ENCODE results near the gene ALCAM.
A peak's percentile ranks its signal among the peaks of the same experiment; 100 is the strongest.

The ALCAM gene

GRCh38 chr3:105366326-105367062 lies at the start of gene ALCAM:
ALCAM (plus strand) TSS chr3:105366909.
- peak; percentile 94 for DNase-seq

GRCh38 chr3:105317841-105318240 lies 48.9 kb upstream of the ALCAM start:
- no peak for DNase-seq

GRCh38 chr3:105322570-105323273 lies 44.0 kb upstream of the ALCAM start:
- no peak for DNase-seq

GRCh38 chr3:105323274-105323599 lies 43.5 kb upstream of the ALCAM start:
- DNase-seq = no peak

GRCh38 chr3:105324951-105325350 lies 41.8 kb upstream of the ALCAM start:
- DNase-seq = no peak

GRCh38 chr3:105327662-105328337 lies 38.9 kb upstream of the ALCAM start:
- no peak for DNase-seq

DNA sequence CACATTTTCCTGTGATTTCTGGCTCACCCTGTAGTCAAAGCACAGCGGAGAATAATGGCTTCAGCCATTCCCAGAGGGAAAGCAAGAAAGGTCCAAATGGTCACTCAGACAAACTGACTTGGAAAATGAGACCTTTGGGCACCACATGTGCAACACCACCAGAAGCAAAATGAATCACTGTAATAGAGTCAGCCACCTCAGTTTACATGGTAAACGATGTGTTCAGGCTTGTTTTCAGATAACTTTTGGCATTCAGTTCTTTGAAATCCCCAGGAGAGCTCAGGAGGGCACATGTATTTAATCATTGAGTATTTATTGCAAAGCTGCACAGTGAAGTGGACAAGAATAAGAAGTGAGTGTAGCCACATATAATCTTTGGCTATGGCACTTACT lies 38.4 kb upstream of the ALCAM start:
- no peak for DNase-seq

GRCh38 chr3:105332961-105333360 lies 33.7 kb upstream of the ALCAM start:
- no peak for DNase-seq

- no peak for DNase-seq
These were observed 32.4 kb upstream of the ALCAM start for GRCh38 chr3:105334138-105334882.

DNA sequence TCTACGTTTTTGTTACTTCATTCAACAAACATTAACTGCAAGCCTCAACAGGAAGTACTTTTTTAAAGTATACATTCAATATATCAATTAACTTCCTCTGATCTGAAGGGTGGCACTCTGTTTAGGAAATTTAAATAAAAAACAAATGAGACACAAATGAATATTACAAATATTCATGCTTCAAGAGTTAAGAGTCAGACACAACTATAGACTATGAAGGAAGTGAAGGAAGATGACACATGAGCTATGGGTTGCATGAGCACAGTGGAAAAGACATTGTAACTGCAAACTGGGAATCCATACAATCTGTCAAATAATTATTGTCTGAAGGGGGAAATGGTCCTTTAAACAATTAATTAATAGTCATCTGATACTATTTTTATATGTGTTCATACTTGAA lies 26.8 kb upstream of the ALCAM start:
- DNase-seq = no peak

DNA sequence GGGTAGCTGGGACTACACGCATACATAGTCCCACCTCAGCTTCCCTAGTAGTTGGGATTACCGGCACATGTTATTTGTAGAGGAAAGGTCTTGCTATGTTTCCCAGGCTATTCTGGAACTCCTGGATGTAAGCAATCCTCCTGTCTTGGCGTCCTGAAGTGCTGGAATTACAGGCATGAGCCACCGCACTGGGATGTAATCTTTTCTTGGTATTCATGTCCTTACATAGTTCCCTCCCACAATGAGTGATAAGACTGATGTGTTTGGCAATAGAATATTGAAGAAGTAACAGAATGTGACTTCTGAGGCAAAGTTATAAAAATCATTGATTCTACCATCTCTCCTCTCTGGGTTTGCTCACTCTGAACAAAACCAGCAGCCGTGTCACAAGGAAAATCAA lies 22.7 kb upstream of the ALCAM start:
- DNase-seq = no peak

- no peak for DNase-seq
These were observed 21.6 kb upstream of the ALCAM start for GRCh38 chr3:105345156-105345555.

GRCh38 chr3:105347625-105348302 lies 18.9 kb upstream of the ALCAM start:
- DNase-seq = no peak

- DNase-seq = no peak
These were observed 18.4 kb upstream of the ALCAM start for GRCh38 chr3:105348307-105348706.

DNA sequence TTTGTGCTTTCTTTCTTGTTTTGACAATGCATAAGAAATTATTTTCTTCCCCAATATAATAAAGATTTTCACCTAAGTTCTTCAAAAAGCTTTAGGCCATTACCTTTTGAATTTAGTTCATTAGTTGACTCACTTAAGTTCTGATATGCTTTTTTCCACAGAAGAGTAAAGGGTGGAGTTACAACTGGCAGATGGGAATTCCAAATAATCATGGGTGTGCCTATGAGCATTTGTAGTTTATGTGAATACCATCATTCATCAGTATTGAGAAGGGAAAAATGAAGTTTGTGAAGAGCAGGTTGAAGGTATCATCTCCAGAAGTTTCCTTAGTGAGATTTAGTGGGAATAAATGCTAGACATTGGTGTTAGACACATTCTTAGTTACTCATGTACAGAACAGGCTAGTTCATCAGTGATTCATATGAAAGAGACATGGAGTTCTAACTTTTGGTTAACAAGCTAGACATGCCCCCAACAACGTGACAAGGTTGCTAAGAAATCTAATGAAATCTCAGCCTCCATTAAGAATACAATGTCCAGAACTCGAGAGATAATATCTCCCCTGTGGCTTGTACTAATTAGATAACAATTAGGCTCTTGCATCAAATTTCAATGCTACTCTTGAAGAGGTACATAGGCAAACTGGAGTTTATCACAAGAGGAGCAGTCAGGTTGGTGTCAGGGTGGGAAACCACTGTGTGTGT lies 16.9 kb upstream of the ALCAM start:
- no peak for DNase-seq

DNA sequence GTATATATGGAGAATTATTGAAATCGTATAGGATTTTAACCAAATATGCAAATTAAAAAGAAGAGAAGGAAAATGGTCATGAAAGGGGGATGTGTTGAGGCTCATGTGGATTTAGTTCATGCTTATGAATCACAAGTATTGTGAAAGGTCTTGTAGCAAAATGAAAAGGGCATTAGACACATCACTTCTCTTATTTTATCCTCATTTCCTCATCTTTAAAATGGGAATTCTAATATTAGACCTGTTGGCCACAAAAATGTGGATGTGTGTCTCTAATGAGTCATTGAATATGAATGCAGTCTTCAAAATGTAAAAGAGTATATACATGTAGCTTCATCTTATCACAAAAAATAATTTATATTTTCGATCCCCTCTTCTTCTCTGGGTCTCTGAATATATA lies 14.9 kb upstream of the ALCAM start:
- no peak for DNase-seq

- no peak for DNase-seq
These were observed 13.7 kb upstream of the ALCAM start for GRCh38 chr3:105352976-105353375.

- no peak for DNase-seq
These were observed 13.1 kb upstream of the ALCAM start for GRCh38 chr3:105353485-105354161.

DNA sequence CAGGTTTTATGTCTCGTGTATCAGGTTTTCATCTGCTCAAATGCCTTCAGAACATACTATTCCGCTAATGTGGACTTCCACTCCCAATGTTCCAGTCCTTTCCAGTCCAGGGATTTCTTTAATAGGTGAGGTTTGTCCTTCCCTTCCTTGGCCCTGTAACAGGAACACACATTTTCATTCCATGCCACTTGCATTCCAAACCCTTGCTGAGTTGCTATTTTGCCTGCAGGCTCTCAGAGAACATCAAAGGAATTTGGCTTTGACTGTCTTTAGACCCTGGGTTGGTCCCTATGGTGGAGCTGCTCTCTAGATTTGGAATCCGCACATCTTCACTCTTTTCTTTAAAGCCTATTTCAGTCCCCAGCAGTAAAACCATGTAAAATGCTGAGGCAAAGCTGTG lies 12.3 kb upstream of the ALCAM start:
- no peak for DNase-seq

DNA sequence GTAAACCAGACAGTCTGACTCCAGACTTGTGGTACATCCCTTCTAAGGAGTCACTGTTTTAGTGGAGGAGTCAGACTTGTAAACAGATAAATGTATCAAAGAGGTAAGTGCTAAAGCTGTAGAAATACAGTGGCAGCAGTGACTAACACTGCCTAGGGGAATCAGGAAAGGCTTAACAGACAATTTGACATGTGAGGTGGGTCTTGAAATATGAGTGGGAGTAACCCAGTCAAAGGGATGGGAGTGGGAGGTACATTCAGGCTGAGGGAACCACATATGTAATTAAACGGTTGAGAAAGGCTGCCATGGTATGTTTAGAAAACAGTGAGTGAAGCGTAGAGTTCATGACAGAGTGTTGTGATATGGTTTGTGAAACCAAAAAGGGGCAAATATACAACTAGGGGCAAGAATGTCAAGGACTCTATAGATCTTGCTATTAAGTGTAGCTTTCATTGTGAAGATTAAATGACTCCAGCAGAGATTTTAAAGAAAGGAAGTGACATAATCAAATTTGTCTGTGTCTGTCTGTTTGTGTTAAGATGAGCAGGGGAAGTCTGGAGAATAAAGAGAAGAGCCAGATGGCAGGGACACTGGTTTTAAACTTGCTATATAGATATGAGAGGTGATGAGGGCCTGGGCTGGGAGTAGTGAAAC lies 11.2 kb upstream of the ALCAM start:
- DNase-seq = no peak

GRCh38 chr3:105356396-105356795 lies 10.3 kb upstream of the ALCAM start:
- DNase-seq = no peak

All from NCI-H446 treated with DMSO at 0.1 percent for 48 hours (cell line).